GM21528 (cell line): ENCODE results near the gene FHAD1.
A peak's percentile ranks its signal among the peaks of the same experiment; 100 is the strongest.

Experiments
- ATAC-seq: cut with Tn5 transposase; IDR thresholded peaks from one replicate; pipeline ENCODE4 v1.9.1; 2021; ENCODE audit warnings: mild to moderate bottlenecking, moderate library complexity; ENCODE audit not compliant: unreplicated experiment, low FRiP score

FHAD1 gene

DNA sequence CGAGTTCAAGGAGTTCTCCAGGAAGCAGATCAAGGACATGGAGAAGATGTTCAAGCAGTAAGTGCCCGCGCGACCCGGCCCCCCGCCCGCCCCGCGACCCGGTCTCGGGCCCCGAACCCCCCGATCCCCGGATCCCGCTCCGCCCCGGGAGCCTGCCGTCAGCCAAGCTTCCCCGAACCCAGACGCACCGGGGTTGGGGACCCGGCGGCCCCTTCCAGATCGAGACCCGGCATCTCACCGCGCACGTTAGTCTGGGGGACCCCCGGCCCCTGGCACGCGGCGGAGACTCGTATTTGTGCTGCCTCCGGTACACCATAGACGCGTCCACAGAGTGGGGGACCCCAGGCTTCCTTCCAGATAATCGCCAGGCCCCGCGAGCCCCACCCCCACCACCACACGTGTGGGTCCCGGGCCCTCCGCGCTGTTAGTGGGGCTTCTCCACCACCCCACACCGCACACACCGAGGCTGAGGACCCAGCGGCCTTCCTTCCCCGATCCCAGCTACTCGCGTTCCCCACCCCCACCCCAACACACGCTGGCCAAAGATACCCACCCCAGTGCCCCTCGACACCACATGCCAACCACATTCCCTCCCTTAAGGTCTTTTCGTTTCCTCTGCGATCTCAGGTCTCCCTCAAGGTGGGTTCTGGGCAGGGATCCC, 163.3 kb downstream of the FHAD1 start:
- ATAC-seq, result no peak

DNA sequence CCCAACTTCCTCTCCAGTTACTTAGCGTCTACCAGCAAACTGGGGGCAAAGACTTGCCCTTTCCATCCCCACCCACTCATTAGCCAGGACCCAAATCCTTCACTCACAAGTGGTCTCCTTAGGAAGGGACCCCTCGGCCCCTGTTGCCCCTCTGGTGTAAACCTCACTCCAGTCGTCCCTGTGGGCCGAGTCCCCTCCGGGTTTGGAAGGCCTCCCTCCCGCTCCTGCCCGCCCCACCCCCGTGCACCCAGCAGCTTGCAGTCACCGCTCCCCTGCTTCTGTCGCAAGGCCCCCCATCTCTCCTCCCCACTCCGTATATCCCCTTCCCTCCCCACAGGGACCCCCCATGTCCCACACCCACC, 163.8 kb downstream of the FHAD1 start:
- no peak for ATAC-seq

DNA sequence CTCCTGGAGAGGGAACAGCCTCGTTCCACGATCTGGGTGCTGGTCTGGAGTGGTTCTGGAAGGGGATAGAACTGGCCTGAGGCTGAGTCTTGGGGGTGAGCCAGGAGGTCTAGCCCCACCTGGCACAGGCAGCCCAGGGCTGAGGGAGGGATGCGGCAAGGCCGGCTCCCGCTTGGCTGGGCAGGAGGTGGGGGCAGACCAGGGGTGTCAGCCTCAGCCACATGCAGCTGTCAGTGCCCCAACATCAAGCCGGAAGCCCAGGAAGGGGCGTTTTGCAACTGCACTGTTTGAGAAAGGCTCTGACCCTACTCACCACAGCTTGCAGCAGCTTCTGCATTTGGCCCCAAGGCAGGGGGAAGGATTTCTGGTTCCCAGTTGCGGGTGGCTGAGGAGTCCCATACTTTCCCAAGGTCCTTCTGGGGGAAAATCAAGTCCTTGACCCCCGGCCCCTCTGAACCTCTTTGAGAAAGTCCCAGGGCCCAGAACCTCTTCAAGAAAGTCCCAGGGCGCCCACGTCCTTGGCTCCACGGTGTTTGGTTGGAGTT, 164.6 kb downstream of the FHAD1 start:
- ATAC-seq, result peak; percentile 62

DNA sequence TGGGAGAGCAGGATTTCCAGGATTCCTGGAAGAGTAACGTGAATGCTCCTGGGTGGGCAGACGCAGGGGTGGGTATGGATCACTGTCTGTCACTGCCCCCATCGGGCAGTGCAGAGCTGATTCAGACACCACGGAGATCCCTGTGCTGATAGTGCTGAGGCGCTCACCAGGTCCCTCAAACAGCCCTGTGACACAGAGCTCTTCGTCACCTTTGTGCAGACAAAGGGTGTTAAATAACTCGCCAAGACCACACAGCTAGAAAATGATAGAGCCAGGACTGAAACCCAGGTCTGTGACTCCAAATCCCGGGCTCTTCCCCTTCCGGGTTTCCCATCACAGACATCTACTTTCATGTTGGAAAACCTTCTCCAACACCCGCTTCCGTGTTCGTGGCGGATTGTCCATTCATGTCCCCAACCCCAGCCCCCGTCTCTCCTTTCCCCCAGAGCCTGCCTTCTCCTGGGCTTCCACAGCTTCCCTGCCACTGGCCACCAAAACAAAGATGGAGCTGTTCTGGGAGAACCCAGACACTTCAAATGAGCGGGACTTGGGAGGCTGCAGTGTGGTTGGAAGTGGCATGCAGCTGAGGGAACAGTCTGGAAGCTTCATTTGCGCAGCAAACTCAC, 165.3 kb downstream of the FHAD1 start:
- no peak for ATAC-seq

DNA sequence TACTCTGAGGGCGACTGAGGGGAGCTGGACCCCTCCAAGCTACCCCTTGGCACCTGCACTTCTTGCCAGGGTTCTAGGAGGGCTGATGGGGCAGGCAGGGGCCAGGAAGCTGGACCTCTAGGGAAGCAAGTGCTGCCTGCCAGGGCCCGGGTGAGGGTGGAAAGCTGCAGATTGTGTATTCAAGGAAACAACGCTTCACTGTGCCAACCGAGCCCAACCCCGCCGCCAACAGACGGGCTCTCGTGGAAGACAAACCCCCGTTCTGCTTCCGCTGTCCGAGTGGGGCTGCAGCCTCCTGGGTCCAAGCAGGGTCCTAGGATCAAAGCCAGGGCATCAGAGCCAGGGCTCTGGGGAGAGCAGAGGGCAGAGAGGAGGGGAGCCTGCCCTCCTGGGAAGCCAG, 165.8 kb downstream of the FHAD1 start:
- ATAC-seq, result no peak

DNA sequence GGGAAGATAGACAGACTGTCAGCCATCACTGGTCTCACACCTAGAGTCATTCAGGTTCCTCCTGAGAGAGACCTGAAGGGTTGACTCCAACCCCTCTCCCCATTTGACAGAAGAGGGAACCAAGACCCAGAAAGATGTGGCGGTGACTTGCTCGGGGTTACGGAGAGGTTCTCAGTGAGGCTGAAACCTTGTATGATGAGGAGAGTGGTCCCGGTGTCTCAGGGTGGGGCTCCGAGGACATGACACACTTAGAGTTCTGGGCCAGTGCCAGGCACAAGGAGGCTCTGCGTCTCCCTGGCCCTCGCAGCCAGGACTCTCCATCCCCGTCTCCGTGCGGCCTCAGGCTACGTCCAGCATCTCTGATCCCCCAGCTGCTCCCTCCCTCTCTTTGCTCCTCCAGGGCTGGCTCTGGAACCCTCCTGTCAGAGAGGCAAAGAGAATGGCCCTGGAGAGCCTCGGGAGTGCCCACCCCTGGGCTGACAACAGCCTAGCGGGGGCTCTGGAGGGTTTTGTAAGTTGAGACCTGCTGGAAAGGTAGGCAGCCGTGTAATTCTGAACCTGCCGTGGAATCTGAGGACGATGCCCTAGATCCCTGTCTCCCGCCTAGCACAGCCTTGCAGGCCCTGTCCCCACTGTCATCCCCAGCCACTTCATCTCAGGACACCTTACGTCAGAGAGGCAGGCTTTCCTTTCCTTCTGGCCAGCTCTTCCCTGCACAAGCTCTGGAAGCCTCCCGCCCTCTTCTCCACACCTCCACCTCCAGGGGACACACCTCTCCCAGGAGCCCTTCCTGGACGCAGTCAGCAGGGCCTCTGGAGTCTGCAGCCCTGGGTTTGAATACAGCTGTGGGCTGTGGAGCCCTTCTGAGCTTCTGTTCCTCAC, 166.8 kb downstream of the FHAD1 start:
- no peak for ATAC-seq

DNA sequence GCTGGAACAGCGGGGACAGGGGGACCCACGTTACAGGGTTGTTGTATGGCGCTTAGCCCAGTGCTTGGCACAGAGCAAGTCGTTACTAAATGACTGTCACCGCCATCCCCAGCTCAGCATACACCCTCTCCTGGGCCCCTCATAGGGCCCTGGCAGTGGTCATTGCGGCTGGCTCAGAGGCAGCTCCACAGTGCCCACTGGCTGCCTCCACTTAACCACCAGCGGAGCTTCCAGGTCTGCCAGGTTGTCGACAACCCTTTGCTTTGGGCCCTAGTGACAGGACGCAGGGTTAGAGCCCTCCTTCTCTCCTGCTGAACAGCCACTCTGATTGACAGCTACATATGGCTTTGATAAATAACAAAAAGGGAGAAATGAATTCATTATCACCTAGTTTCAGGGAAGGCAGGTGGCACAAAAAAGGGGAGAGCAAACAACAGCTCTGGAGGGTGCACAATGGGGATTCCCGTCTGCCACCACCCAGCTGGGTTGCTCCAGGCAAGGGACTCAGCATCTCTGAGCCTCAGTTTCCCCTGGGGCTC, 167.5 kb downstream of the FHAD1 start:
- ATAC-seq, result no peak

DNA sequence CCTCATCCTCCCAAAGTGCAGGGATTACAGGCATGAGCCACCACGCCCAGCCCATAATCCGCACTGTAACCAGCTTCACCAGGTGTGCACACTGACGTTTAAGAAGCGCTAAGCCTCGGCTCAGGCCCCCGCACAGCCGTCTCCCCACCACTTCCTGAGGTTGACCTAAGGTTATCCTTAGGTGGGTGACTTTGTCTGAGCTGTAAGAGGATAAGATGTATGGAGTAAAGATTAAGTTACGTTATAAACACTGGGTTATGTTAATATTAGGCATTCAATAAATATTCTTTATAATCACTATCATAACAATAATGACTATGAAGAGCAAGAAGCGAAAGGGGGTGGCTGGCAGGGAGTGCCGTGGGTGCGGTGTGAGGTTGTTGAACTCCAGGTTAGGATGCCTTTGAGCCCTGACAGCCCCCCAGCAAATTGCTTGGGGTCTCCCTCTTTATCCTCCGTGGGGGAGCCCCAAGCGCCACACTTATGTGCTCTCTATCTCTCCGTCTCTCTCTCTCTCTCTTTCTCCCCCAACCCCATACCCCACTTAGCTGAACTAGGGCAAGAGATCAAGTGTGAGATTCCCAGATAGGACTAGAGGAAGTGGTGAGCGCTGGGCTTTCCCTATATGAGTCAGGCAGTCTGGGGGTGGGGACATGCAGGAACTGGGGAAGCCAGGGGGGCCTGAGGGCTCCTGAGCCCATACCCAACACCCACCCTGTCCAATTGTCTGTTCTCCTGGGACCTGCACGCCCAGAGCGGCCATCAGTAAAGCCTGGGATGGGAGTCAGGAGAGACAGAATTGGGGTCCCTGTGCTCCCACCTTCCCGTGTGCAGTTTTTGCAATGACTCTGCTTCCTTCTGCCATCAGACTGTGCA, 170.3 kb downstream of the FHAD1 start:
- no peak for ATAC-seq

DNA sequence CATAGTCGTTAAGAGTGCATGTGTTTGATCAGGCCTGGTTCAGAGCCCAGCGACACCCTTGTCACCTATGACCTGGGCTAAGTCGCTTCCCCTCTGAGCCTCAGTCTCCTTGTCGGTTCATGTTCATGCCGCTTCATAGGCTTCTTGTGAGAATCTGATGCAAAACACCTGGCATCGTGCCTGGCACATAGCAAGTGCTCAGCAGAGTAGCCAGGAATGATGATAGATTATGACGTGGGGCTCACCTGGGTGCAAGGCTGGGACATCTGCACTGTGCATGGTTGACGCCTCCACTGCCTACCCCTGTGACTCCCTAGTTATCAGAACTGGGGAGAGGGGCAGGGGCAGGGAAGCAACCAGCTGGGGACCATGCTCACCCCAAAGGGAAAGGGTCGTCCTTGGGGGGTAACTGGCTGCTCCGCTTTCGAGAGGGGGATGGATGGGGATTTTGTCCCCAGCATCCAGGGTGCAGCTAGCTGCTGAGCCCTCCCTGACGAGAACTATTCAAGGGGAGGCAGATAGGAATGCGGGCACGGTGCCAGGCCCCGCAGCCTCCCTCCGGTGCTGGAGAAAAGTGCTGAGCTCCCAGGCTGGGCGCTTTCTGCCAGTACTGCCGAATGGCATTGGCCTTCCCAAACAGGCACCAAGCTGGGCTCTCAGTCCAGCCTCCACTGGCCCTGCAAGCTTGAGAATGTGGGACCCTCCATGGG, 171.9 kb downstream of the FHAD1 start:
- no peak for ATAC-seq

DNA sequence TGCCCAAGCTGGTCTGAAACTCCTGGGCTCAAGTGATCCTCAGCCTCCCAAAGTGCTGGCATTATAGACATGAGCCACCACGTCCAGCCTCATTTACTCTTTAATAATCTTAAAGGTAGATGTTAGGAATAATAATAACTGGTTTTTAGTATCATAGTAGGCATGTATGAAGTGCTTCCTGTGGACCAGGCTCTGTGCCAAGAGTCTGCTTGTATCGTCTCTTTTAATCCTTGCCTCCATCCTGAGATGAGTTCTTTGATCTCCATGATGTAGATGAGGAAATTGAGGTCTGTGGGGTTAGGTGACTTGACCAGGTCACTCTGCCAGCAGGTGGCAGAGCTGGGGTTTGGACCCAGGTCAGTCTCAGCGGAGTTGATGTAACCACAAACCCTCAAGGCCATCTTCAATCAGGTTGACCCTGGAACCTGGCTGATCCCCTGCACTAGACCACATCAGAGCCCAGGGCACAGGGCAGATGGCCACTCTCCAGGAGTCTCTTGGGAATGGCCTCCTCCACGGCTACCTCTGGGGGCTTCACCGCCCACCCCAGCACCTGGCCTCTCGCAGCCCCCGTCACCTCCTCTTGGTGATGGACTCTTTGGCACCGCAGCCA, 173.9 kb downstream of the FHAD1 start:
- ATAC-seq, result no peak

DNA sequence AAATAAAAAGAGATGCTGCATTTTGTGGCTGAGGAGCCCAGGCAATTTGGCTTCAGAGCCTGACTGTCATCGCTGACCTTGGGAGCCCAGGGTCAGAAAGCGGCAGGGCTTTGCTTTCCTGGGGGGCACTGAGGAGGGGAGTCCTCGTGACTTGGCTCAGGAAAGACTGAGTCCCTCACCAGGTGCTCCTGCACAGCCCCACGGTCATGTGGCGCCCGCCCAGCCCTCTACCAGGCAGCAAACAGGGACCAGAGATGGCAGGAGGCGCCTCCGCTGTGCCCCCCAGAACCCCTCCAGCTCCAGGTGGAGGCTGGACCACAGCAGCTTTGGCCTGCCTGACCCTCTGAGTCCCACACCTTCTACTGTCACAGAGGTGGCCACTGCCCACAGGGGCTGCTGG, 175.8 kb downstream of the FHAD1 start:
- no peak for ATAC-seq

DNA sequence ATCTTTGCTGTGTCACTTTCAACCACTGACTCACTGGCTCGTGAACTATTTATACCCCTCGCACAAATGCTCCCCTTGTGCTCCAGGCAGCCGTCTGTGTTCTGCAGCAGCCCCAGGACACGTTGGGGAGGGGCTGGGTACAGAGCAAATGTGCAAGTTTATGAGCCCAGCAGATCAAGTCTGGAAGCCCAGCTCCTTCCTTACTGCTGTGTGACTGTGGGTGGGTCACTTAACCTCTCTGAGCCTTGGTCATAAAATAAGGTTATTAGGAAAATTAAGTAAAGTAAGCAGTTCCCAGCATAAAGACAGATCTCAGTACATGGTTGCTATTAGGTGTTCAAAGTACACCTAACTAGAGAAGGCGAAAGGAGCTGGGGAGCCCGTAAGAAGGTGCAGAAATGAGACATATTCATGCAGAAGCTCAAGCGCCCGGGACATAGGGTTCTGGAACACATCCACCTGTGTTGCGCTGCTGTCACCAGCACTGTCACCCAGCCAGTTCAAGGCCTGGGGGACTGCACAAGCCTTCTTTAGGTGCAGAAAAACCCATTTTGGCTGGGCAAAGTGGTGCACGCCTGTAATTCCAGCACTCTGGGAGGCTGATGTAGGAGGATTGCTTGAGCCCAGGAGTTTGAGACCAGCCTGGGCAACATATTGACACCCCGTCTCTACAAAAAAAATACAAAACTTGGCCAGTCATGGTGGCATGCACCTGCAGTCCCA, 176.5 kb downstream of the FHAD1 start:
- no peak for ATAC-seq

DNA sequence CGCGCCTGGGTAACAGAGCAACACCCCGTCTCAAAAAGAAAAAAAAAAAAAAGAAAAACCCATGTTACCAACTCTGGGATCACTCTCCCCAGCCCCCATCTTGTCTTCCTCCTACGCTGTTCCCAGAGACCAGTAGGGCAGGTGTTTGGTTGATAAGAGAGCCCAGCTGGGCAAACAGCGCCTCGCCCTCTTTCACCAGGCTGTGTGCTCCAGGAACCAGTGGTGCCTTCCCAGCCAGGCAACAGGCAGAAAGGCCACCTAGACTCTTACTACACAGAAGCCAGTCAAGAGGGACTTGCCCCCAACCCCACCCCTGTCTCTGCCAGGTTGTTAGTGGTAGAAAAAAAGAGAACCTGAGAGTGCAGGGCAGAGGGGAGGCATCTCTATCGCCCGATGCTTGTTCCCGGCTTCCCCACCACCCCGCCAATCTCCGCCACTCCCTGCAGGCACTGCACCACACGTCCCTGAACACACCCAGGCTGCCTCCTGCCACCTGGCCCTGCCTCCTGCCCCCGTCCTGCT, 177.2 kb downstream of the FHAD1 start:
- ATAC-seq, result no peak

DNA sequence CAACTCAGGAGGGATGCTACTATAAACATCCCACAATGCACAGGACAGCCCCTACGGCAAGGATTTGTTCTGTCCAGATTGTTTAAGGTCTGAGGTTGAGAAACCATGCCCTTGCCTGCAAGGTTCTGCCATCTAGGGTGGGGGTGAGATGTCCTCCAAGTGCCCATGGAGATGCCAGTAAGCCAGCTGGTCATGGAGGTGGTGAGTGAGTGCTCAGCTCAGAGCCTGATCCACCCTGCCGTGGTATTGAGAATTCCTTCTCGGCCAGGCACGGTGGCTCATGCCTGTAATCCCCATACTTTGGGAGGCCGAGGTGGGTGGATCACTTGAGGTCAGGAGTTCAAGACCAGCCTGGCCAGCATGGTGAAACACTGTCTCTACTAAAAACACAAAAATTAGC, 178.0 kb downstream of the FHAD1 start:
- no peak for ATAC-seq

DNA sequence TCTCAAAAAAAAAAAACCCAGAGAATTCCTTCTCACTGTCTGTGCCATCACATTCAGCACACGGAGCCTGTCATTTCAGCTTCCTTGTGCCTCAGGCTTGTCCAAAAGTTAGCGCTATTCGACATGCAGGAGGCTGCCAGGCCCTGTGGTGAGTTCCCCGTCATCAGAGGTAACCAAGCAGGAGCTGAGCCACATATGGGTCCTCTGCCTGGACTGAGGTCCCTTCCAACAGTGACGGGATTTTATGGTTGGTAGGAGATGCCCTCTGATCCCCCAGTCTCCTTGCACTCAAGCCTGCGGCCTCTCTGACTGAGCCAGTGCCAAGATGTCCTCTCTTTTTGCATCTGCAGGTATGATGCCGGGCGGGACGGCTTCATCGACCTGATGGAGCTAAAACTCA, 178.5 kb downstream of the FHAD1 start:
- no peak for ATAC-seq

DNA sequence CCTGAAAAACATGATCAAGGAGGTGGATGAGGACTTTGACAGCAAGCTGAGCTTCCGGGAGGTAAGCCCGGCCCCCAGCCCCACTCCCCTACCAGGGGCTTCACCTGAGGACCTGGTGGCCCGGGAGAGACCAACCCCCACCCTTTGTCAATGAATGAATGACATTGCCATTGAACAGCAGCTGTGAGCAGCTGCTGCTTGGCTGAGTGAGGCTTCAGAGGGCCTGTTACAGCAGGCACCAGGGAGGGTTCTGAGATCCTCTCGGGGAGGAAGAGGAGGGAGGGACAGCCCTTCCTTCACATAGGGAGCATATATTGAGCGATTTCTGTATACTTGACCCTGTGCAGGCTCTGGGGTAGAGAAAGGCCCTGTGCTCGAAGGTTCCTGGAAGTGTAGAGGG, 178.9 kb downstream of the FHAD1 start:
- ATAC-seq, result no peak

DNA sequence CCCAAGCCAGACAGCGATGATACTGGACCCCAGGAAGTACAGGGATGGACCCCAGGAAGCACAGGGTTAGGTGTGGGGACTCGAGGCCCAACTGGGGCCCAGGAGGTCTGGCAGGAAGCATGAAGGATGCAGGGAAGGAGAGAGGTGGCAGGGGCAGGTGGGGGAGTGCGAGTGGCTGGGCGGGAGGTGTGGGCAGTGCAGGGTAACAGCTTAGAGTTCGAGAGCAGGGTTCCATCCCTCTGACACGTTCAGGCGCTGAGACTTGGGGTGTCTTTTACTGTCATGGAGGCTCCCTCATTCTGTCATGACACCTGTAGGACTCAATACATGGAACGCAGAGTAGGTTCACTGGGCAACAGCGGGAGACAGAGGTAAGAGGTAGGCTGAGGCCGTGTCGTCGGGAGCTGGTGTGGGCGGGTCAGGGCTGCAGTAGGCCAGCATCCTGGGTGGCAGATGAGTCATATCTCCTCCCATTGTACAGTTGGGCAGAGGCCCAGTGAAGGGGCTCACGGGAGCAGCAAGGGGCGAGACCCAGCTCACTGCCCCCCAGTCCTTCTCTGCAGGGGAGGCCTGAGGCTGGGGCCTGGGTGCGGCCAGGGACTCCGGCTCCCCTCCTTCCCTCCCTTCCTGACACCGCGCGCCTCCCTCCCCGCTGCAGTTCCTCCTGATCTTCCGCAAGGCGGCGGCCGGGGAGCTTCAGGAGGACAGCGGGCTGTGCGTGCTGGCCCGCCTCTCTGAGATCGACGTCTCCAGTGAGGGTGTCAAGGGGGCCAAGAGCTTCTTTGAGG, 179.7 kb downstream of the FHAD1 start:
- ATAC-seq, result no peak

DNA sequence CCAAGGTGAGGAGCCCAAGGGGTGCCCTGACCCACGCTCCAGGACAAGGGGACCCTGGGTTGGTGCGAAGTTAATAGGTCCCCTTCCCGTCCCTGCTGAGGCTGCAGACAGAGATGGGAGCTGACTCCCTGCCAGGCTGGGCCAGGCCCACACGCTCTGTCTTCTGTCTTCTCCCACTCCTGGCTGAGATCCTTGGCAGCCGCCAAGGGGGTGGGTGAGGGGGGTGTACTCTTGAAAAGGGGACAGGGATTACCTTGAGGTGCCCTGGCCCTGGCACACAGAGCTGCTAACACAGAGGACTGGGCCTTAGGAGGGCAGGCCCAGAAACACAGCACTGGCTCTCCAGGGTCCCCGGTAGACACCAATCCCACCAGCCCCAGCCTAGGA, 180.2 kb downstream of the FHAD1 start:
- no peak for ATAC-seq
